ENCODE data around the gene ARHGEF18.

- TF ChIP-seq CTCF (IDR thresholded peaks at IDR 0.05) (no peak), POLR2AphosphoS5 (IDR thresholded peaks at IDR 0.05) (no peak)
Observed at GRCh38 chr19:7311911-7312310, 36.8 kb upstream of the ARHGEF18 start.

Measured in breast epithelium (tissue), 3 donors.